GM23338 (cell line): Measurements from ENCODE around the gene CPSF7. TPM values are rescaled to one million over a fixed set of nuclear protein-coding genes. Genes with fewer than 3 reads are reported as not detected.

ENCODE experiments used
- ATAC-seq: fragments of 200-7000 bp; cut with Tn5 transposase; 3 replicates; pipeline ENCODE4 v1.9.1; 2020
- DNase-seq: peaks from one replicate; pipeline ENCODE4 v3.0.0-alpha.2; 2015; ENCODE audit warnings: low spot score
- H2AFZ ChIP-seq: fragments of 200-600 bp; sonication (generic); 2 replicates; pipeline ENCODE4 v1.8.0; 2016; ENCODE audit warnings: antibody characterized with exemption, mild to moderate bottlenecking, moderate library complexity
- H3F3A ChIP-seq: fragments of 200-600 bp; sonication (generic); replicated peaks from 2 replicates; pipeline ENCODE4 v1.8.0; 2017; ENCODE audit warnings: antibody characterized with exemption, mixed run types, low read depth
- H3K27ac ChIP-seq: fragments of 200-600 bp; sonication (generic); 2 replicates; pipeline ENCODE4 v1.6.1; 2016; ENCODE audit warnings: low read depth
- H3K27me3 ChIP-seq: fragments of 200-600 bp; sonication (generic); 2 replicates; pipeline ENCODE4 v1.8.0; 2016; ENCODE audit warnings: mild to moderate bottlenecking, mixed run types, moderate library complexity; ENCODE audit not compliant: insufficient read depth
- H3K36me3 ChIP-seq: fragments of 200-600 bp; sonication (generic); 2 replicates; pipeline ENCODE4 v1.8.0; 2016; ENCODE audit warnings: mild to moderate bottlenecking; ENCODE audit not compliant: insufficient read depth
- H3K4me1 ChIP-seq: fragments of 200-600 bp; sonication (generic); 2 replicates; pipeline ENCODE4 v1.8.0; 2016; ENCODE audit warnings: mild to moderate bottlenecking, moderate library complexity; ENCODE audit not compliant: insufficient read depth
- H3K4me2 ChIP-seq: fragments of 200-600 bp; sonication (generic); 2 replicates; pipeline ENCODE4 v1.7.1; 2017; ENCODE audit warnings: mixed run types
- H3K4me3 ChIP-seq: fragments of 200-600 bp; sonication (generic); 2 replicates; pipeline ENCODE4 v1.6.1; 2016; ENCODE audit warnings: mixed run types
- H3K79me2 ChIP-seq: fragments of 200-600 bp; sonication (generic); replicated peaks from 2 replicates; pipeline ENCODE4 v1.8.0; 2017; ENCODE audit warnings: mild to moderate bottlenecking; ENCODE audit not compliant: insufficient read depth
- H3K9me2 ChIP-seq: fragments of 200-600 bp; sonication (generic); 2 replicates; pipeline ENCODE4 v1.8.0; 2017; ENCODE audit not compliant: insufficient read depth
- H4K20me1 ChIP-seq: fragments of 200-600 bp; sonication (generic); replicated peaks from 2 replicates; pipeline ENCODE4 v1.8.0; 2017; ENCODE audit warnings: mild to moderate bottlenecking; ENCODE audit not compliant: insufficient read depth
- H3K27ac Mint-ChIP-seq: 2 replicates; pipeline ENCODE4 v1.8.0; 2020; ENCODE audit warnings: inconsistent platforms, mild to moderate bottlenecking, moderate library complexity, mixed read lengths
- H3K27me3 Mint-ChIP-seq: 3 replicates; pipeline ENCODE4 v1.8.0; 2022; ENCODE audit warnings: low read depth, mild to moderate bottlenecking, moderate library complexity, mixed read lengths, inconsistent platforms; ENCODE audit not compliant: insufficient read depth, poor library complexity
- H3K36me3 Mint-ChIP-seq: 3 replicates; pipeline ENCODE4 v1.8.0; 2021; ENCODE audit warnings: low read depth, mild to moderate bottlenecking, inconsistent platforms, moderate library complexity, mixed read lengths
- H3K4me1 Mint-ChIP-seq: 3 replicates; pipeline ENCODE4 v1.8.0; 2020; ENCODE audit warnings: mild to moderate bottlenecking, inconsistent platforms, mixed read lengths
- H3K4me3 Mint-ChIP-seq: 3 replicates; pipeline ENCODE4 v1.8.0; 2021; ENCODE audit warnings: moderate library complexity, mild to moderate bottlenecking, inconsistent platforms, mixed read lengths
- H3K9me3 Mint-ChIP-seq: 3 replicates; pipeline ENCODE4 v1.8.0; 2020; ENCODE audit warnings: moderate library complexity, mild to moderate bottlenecking, inconsistent platforms, mixed read lengths
- CREB1 ChIP-seq: fragments of 250-450 bp; sonication (Bioruptor Pico); IDR thresholded peaks from 2 replicates; pipeline ENCODE4 v1.5.0; 2020; ENCODE audit warnings: low read depth, mild to moderate bottlenecking, moderate library complexity
- EZH2 ChIP-seq: fragments of 200-600 bp; sonication (generic); IDR thresholded peaks from one replicate; pipeline ENCODE4 v1.8.0; 2017; ENCODE audit warnings: antibody characterized with exemption, mild to moderate bottlenecking, low read depth; ENCODE audit not compliant: unreplicated experiment
- EZH2phosphoT487 ChIP-seq: fragments of 200-600 bp; sonication (generic); IDR thresholded peaks from one replicate; pipeline ENCODE4 v1.8.1; 2018; ENCODE audit warnings: antibody characterized with exemption; ENCODE audit not compliant: unreplicated experiment
- JUNB ChIP-seq: IDR thresholded peaks from one replicate; pipeline ENCODE4 v1.6.1; 2016; ENCODE audit warnings: antibody characterized with exemption; ENCODE audit not compliant: unreplicated experiment
- NANOG ChIP-seq: IDR thresholded peaks from 2 replicates; pipeline ENCODE4 v1.6.1; 2016; ENCODE audit warnings: antibody characterized with exemption, borderline replicate concordance
- POLR2AphosphoS5 ChIP-seq: IDR thresholded peaks from 2 replicates; pipeline ENCODE4 v1.6.1; 2016; ENCODE audit warnings: antibody characterized with exemption, low read depth
- ZNF114 ChIP-seq: fragments of 250-450 bp; sonication (Bioruptor Pico); IDR thresholded peaks from 2 replicates; pipeline ENCODE4 v1.5.0; 2020; ENCODE audit warnings: mild to moderate bottlenecking, moderate library complexity
- ZNF331 ChIP-seq: fragments of 250-450 bp; sonication (Bioruptor Pico); IDR thresholded peaks from 2 replicates; pipeline ENCODE4 v1.5.0; 2020; ENCODE audit warnings: low read depth, mild to moderate bottlenecking, moderate library complexity
- polyA plus RNA-seq: library from polyadenylated mRNA; unstranded; fragments of >200 nt; fragmentation: Nextera tagmentation; extraction: Ambion mirVana; gene quantifications from 2 replicates; pipeline ENCODE4 v1.2.1, GENCODE V29; 2016
- total RNA-seq: library from RNA; depleted of rRNA; stranded (reverse); fragments of >200 nt; shearing (Covaris generic); gene quantifications from 2 replicates; pipeline ENCODE4 v1.2.3, GENCODE V29; 2014
- TF ChIP-seq, protein P1 (sequence below): IDR thresholded peaks from 2 replicates; pipeline ENCODE4 v1.6.1; 2016; ENCODE audit warnings: antibody characterized with exemption
- TF ChIP-seq, protein P2 (sequence below), 2 experiments: fragments of 200-600 bp in 1 of 2; sonication (generic) in 1 of 2; conservative IDR thresholded peaks; 2 replicates each; pipeline versions ENCODE4 v1.5.1 to v1.6.1; 2016 to 2017; ENCODE audit warnings: antibody characterized with exemption in 2 of 2, low read depth in 2 of 2, mild to moderate bottlenecking in 2 of 2, moderate library complexity in 1 of 2
- TF ChIP-seq, protein P3 (sequence below): IDR thresholded peaks from one replicate; pipeline ENCODE4 v1.6.1; 2018; ENCODE audit warnings: antibody characterized with exemption; ENCODE audit not compliant: unreplicated experiment

Gene CPSF7
- total and polyA plus RNA-seq, 2 experiments from 2014 or later = 27.4 to 60.6 TPM

DNA sequence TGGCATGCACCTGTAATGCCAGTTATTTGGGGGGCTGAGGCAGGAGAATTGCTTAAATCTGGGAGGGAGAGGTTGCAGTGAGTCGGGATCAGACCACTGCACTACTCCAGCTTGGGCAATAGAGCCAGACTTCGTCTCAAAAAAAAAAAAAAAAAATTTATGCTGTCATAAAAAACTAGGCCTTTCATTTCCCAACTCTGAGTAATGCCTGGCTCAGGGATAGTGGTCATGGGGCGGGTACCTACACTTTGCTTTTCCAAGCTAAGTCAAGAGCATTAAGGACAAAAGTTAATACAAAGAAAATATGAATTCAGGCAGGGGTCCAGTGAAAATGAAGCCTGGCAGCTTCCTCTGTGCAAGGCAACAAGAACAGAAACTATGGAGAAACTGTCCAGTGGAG is 16.3 kb downstream of the CPSF7 start:
- H3K27ac ChIP-seq = no peak overlapping the region
- H3K36me3 ChIP-seq = peaks cover 84% of the 10 kb centered on the region
- ATAC-seq (no peak), DNase-seq (no peak)
- TF ChIP-seq, protein P1, sequence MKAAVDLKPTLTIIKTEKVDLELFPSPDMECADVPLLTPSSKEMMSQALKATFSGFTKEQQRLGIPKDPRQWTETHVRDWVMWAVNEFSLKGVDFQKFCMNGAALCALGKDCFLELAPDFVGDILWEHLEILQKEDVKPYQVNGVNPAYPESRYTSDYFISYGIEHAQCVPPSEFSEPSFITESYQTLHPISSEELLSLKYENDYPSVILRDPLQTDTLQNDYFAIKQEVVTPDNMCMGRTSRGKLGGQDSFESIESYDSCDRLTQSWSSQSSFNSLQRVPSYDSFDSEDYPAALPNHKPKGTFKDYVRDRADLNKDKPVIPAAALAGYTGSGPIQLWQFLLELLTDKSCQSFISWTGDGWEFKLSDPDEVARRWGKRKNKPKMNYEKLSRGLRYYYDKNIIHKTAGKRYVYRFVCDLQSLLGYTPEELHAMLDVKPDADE = no peak
- no peak for TF ChIP-seq NANOG
- no peak for TF ChIP-seq ZNF331 (CRISPR knock-in tag)
- no peak for TF ChIP-seq POLR2AphosphoS5
- TF ChIP-seq EZH2phosphoT487 = no peak
- TF ChIP-seq, protein P2, sequence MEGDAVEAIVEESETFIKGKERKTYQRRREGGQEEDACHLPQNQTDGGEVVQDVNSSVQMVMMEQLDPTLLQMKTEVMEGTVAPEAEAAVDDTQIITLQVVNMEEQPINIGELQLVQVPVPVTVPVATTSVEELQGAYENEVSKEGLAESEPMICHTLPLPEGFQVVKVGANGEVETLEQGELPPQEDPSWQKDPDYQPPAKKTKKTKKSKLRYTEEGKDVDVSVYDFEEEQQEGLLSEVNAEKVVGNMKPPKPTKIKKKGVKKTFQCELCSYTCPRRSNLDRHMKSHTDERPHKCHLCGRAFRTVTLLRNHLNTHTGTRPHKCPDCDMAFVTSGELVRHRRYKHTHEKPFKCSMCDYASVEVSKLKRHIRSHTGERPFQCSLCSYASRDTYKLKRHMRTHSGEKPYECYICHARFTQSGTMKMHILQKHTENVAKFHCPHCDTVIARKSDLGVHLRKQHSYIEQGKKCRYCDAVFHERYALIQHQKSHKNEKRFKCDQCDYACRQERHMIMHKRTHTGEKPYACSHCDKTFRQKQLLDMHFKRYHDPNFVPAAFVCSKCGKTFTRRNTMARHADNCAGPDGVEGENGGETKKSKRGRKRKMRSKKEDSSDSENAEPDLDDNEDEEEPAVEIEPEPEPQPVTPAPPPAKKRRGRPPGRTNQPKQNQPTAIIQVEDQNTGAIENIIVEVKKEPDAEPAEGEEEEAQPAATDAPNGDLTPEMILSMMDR (conservative IDR thresholded peaks at IDR 0.05; ENCODE audit: low read depth in 2 of 2) = no peak
- no peak for TF ChIP-seq ZNF114 (CRISPR knock-in tag)
- no peaks in the 10 kb centered on the region for H3K27me3 ChIP-seq
- Mint-ChIP-seq H3K36me3 (peaks cover 97% of the 10 kb centered on the region), H3K4me3 (no peak overlapping the region), H3K27me3 (no peaks in the 10 kb centered on the region), H3K4me1 (no peaks in the 10 kb centered on the region), H3K9me3 (no peaks in the 10 kb centered on the region), H3K27ac (no peak overlapping the region)
- peaks cover 31% of the 10 kb centered on the region for H3F3A ChIP-seq
- H3K4me2 ChIP-seq = no peak overlapping the region
- H2AFZ ChIP-seq = no peak overlapping the region
- no peaks in the 10 kb centered on the region for H3K9me2 ChIP-seq
- peaks cover 22% of the 10 kb centered on the region for H3K79me2 ChIP-seq
- H3K4me3 ChIP-seq = no peak overlapping the region
- peaks cover 64% of the 10 kb centered on the region for H4K20me1 ChIP-seq
- H3K4me1 ChIP-seq = no peaks in the 10 kb centered on the region

DNA sequence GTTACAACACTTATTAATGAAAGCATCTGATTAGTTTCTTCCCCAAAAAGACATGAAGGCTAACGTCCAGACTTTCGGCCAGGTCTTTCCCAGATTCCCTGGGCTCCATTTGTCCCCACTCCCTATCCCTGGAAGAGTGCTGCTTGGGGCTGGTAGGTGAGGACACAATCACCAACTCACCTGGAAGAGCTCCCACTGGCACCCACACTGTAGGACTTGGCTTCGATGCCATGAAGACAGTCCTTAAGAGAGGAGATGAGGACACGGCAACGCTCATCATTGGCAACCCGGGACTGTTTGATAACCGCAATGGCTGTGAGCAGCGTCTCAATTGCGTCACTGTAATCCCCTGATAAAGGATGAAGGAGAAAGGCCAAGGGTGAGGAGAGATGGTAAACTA is 18.2 kb downstream of the CPSF7 start:
- Mint-ChIP-seq H3K27ac (no peak overlapping the region), H3K36me3 (peaks cover 97% of the 10 kb centered on the region), H3K27me3 (no peaks in the 10 kb centered on the region), H3K4me1 (no peaks in the 10 kb centered on the region), H3K4me3 (no peak overlapping the region), H3K9me3 (no peaks in the 10 kb centered on the region)
- H3K27me3 ChIP-seq = no peaks in the 10 kb centered on the region
- peaks cover 13% of the 10 kb centered on the region for H3K79me2 ChIP-seq
- peaks cover 85% of the 10 kb centered on the region for H3K36me3 ChIP-seq
- H3K27ac ChIP-seq = no peak overlapping the region; the same call in 1 of the 2 replicates
- DNase-seq = no peak
- no peak overlapping the region for H3K4me3 ChIP-seq
- no peak overlapping the region for H3K4me2 ChIP-seq
- no peaks in the 10 kb centered on the region for H3K4me1 ChIP-seq
- no peak overlapping the region for H2AFZ ChIP-seq
- peaks cover 58% of the 10 kb centered on the region for H4K20me1 ChIP-seq
- ATAC-seq = no peak
- TF ChIP-seq NANOG (no peak), ZNF331 (CRISPR knock-in tag) (no peak), JUNB (no peak), ZNF114 (CRISPR knock-in tag) (no peak), EZH2 (no peak), CREB1 (CRISPR knock-in tag) (no peak)
- TF ChIP-seq, protein P3, sequence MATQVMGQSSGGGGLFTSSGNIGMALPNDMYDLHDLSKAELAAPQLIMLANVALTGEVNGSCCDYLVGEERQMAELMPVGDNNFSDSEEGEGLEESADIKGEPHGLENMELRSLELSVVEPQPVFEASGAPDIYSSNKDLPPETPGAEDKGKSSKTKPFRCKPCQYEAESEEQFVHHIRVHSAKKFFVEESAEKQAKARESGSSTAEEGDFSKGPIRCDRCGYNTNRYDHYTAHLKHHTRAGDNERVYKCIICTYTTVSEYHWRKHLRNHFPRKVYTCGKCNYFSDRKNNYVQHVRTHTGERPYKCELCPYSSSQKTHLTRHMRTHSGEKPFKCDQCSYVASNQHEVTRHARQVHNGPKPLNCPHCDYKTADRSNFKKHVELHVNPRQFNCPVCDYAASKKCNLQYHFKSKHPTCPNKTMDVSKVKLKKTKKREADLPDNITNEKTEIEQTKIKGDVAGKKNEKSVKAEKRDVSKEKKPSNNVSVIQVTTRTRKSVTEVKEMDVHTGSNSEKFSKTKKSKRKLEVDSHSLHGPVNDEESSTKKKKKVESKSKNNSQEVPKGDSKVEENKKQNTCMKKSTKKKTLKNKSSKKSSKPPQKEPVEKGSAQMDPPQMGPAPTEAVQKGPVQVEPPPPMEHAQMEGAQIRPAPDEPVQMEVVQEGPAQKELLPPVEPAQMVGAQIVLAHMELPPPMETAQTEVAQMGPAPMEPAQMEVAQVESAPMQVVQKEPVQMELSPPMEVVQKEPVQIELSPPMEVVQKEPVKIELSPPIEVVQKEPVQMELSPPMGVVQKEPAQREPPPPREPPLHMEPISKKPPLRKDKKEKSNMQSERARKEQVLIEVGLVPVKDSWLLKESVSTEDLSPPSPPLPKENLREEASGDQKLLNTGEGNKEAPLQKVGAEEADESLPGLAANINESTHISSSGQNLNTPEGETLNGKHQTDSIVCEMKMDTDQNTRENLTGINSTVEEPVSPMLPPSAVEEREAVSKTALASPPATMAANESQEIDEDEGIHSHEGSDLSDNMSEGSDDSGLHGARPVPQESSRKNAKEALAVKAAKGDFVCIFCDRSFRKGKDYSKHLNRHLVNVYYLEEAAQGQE = no peak
- no peaks in the 10 kb centered on the region for H3K9me2 ChIP-seq
- H3F3A ChIP-seq = peaks cover 31% of the 10 kb centered on the region
